Raji (cell line): ENCODE results near the gene TANGO2.

Experiments
- POLR2A ChIP-seq: IDR thresholded peaks from 2 replicates; pipeline ENCODE4 v1.6.1; 2011; ENCODE audit warnings: low read depth, low read length, control low read depth; ENCODE audit not compliant: insufficient read depth

Gene TANGO2

GRCh38 chr22:19989725-19990067, 31.2 kb upstream of the TANGO2 start:
- no peak for TF ChIP-seq POLR2A

GRCh38 chr22:19990188-19990587, 30.7 kb upstream of the TANGO2 start:
- TF ChIP-seq POLR2A, result no peak

- TF ChIP-seq POLR2A, result no peak
Observed at GRCh38 chr22:19990609-19991394, 30.1 kb upstream of the TANGO2 start.

- TF ChIP-seq POLR2A, result no peak
Observed at GRCh38 chr22:19991395-19991644, 29.6 kb upstream of the TANGO2 start.

- TF ChIP-seq POLR2A, result no peak
Observed at GRCh38 chr22:19991645-19992451, 29.1 kb upstream of the TANGO2 start.

GRCh38 chr22:19992481-19992911, 28.4 kb upstream of the TANGO2 start:
- no peak for TF ChIP-seq POLR2A

- TF ChIP-seq POLR2A, result no peak
Observed at GRCh38 chr22:19992921-19993355, 28.0 kb upstream of the TANGO2 start.

GRCh38 chr22:19993926-19994325, 27.0 kb upstream of the TANGO2 start:
- TF ChIP-seq POLR2A, result no peak

GRCh38 chr22:19994851-19995610, 25.9 kb upstream of the TANGO2 start:
- TF ChIP-seq POLR2A, result no peak

GRCh38 chr22:19995611-19996339, 25.1 kb upstream of the TANGO2 start:
- TF ChIP-seq POLR2A, result no peak

- no peak for TF ChIP-seq POLR2A
Observed at GRCh38 chr22:19996694-19997384, 24.1 kb upstream of the TANGO2 start.

GRCh38 chr22:19997561-19998231, 23.2 kb upstream of the TANGO2 start:
- no peak for TF ChIP-seq POLR2A

GRCh38 chr22:19998232-19998951, 22.5 kb upstream of the TANGO2 start:
- TF ChIP-seq POLR2A, result no peak

GRCh38 chr22:19998991-19999820, 21.7 kb upstream of the TANGO2 start:
- no peak for TF ChIP-seq POLR2A
